Hepatocyte (in vitro differentiated cells): ENCODE measurements around the gene ADAMTS12.

Experiments used
- CTCF ChIP-seq: fragments of 200-600 bp; sonication (generic); IDR thresholded peaks from 2 replicates; pipeline ENCODE4 v1.5.1; 2016; ENCODE audit warnings: antibody characterized with exemption, mild to moderate bottlenecking; ENCODE audit not compliant: poor library complexity
- EZH2 ChIP-seq: fragments of 200-600 bp; sonication (generic); IDR thresholded peaks from 2 replicates; pipeline ENCODE4 v1.6.1; 2016; ENCODE audit warnings: antibody characterized with exemption, mild to moderate bottlenecking, borderline replicate concordance

DNA sequence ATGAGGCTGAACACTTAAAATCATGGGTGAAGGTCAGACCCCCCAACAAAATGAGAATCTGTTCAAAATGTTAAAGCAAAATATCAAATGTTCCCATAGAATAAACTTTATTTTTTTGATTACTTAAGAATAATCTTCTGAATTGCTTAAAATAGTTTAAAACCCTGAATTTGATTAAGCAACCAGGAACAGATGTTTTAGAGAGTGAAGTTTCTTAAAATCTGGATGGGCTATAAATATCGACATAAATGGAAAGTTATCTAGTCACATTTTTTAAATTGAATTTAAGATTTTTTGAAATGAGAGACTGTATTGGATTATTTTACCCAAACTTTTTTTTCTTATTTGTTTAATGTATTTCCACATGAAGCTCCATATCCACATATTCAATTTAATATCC lies 98.5 kb downstream of the ADAMTS12 start:
- TF ChIP-seq CTCF (no peak), EZH2 (no peak)
